ENCODE measurements around the gene JPH3.

The JPH3 gene

GRCh38 chr16:87600246-87600645 is 2.1 kb upstream of the JPH3 start:
- ChIA-PET POLR2A (interaction anchor here (1.1 kb wide), 1 partner anchor 18 kb away, joined by 3 read pairs; no protein-coding TSS in a partner anchor), CTCF (interaction anchor here (1.3 kb wide), 1 partner anchor 36 kb away, joined by 5 read pairs; no protein-coding TSS in a partner anchor)
- DNase-seq (ENCODE audit: extremely low spot score), result no peak
- TF ChIP-seq BHLHE40 (IDR thresholded peaks at IDR 0.05; ENCODE audit: borderline replicate concordance) (no peak), L3MBTL2 (conservative IDR thresholded peaks at IDR 0.05) (no peak), ZNF384 (IDR thresholded peaks at IDR 0.05) (no peak), FOXA1 (IDR thresholded peaks at IDR 0.05) (no peak), ARNT (IDR thresholded peaks at IDR 0.05) (no peak), TARDBP (IDR thresholded peaks at IDR 0.05) (no peak), ELF4 (IDR thresholded peaks at IDR 0.05) (no peak), NFRKB (IDR thresholded peaks at IDR 0.05) (no peak), HDGF (IDR thresholded peaks at IDR 0.05; ENCODE audit: borderline replicate concordance) (no peak), SP1 (IDR thresholded peaks at IDR 0.05) (no peak), FOXM1 (IDR thresholded peaks at IDR 0.05; ENCODE audit: borderline replicate concordance) (no peak), CTBP1 (IDR thresholded peaks at IDR 0.05; ENCODE audit: borderline replicate concordance) (no peak), FOXK2 (IDR thresholded peaks at IDR 0.05) (no peak), LEF1 (IDR thresholded peaks at IDR 0.05; ENCODE audit: borderline replicate concordance) (no peak), SUZ12 (IDR thresholded peaks at IDR 0.05) (no peak)
- TF ChIP-seq, protein P1, sequence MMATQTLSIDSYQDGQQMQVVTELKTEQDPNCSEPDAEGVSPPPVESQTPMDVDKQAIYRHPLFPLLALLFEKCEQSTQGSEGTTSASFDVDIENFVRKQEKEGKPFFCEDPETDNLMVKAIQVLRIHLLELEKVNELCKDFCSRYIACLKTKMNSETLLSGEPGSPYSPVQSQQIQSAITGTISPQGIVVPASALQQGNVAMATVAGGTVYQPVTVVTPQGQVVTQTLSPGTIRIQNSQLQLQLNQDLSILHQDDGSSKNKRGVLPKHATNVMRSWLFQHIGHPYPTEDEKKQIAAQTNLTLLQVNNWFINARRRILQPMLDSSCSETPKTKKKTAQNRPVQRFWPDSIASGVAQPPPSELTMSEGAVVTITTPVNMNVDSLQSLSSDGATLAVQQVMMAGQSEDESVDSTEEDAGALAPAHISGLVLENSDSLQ (IDR thresholded peaks at IDR 0.05), result no peak

- DNase-seq (ENCODE audit: extremely low spot score), result no peak
- POLR2A ChIA-PET, result interaction anchor here (1.1 kb wide), 1 partner anchor 19 kb away, joined by 3 read pairs; no protein-coding TSS in a partner anchor
- CTCF ChIA-PET, result interaction anchor here (1.0 to 1.5 kb wide), 2 partner anchors 30 to 177 kb away, joined by 3 to 4 read pairs; no protein-coding TSS in a partner anchor
- no peak for TF ChIP-seq TARDBP (IDR thresholded peaks at IDR 0.05)
- TF ChIP-seq HDGF (IDR thresholded peaks at IDR 0.05; ENCODE audit: borderline replicate concordance), result no peak
- TF ChIP-seq LEF1 (IDR thresholded peaks at IDR 0.05; ENCODE audit: borderline replicate concordance), result no peak
- TF ChIP-seq FOXM1 (IDR thresholded peaks at IDR 0.05; ENCODE audit: borderline replicate concordance), result no peak
- no peak for TF ChIP-seq L3MBTL2 (conservative IDR thresholded peaks at IDR 0.05)
- no peak for TF ChIP-seq SUZ12 (IDR thresholded peaks at IDR 0.05)
- TF ChIP-seq FOXA1 (IDR thresholded peaks at IDR 0.05), result no peak
- no peak for TF ChIP-seq BHLHE40 (IDR thresholded peaks at IDR 0.05; ENCODE audit: borderline replicate concordance)
- TF ChIP-seq ARNT (IDR thresholded peaks at IDR 0.05), result no peak
- no peak for TF ChIP-seq ELF4 (IDR thresholded peaks at IDR 0.05)
- TF ChIP-seq ZNF384 (IDR thresholded peaks at IDR 0.05), result no peak
- TF ChIP-seq CTBP1 (IDR thresholded peaks at IDR 0.05; ENCODE audit: borderline replicate concordance), result no peak
- TF ChIP-seq SP1 (IDR thresholded peaks at IDR 0.05), result no peak
- no peak for TF ChIP-seq FOXK2 (IDR thresholded peaks at IDR 0.05)
- no peak for TF ChIP-seq NFRKB (IDR thresholded peaks at IDR 0.05)
- TF ChIP-seq, protein P1 (IDR thresholded peaks at IDR 0.05), result no peak
Measured at GRCh38 chr16:87601401-87601981, 817 bp upstream of the JPH3 start.

- TF ChIP-seq NFRKB (IDR thresholded peaks at IDR 0.05), result no peak
- TF ChIP-seq ARNT (IDR thresholded peaks at IDR 0.05), result no peak
- TF ChIP-seq L3MBTL2 (conservative IDR thresholded peaks at IDR 0.05), result peak; percentile 49; the same call in 1 of the 2 replicates
- ChIA-PET POLR2A (interaction anchor here (1.0 kb wide), 1 partner anchor 57 kb away, joined by 3 read pairs; no protein-coding TSS in a partner anchor), CTCF (no interaction called here)
- DNase-seq (ENCODE audit: extremely low spot score), result peak; percentile 60
Measured at GRCh38 chr16:87602821-87603683, 744 bp downstream of the JPH3 start.

GRCh38 chr16:87603684-87604633 is 1.7 kb downstream of the JPH3 start:
- ChIA-PET CTCF (no interaction called here), POLR2A (interaction anchor here (1.0 kb wide), 1 partner anchor 56 kb away, joined by 3 read pairs; no protein-coding TSS in a partner anchor)
- DNase-seq (ENCODE audit: extremely low spot score), result no peak
- TF ChIP-seq HDGF (IDR thresholded peaks at IDR 0.05; ENCODE audit: borderline replicate concordance) (no peak), ARNT (IDR thresholded peaks at IDR 0.05) (no peak), L3MBTL2 (conservative IDR thresholded peaks at IDR 0.05) (no peak), ZNF384 (IDR thresholded peaks at IDR 0.05) (no peak), ELF4 (IDR thresholded peaks at IDR 0.05) (no peak), FOXA1 (IDR thresholded peaks at IDR 0.05) (no peak), NFRKB (IDR thresholded peaks at IDR 0.05) (no peak), FOXM1 (IDR thresholded peaks at IDR 0.05; ENCODE audit: borderline replicate concordance) (no peak), SUZ12 (IDR thresholded peaks at IDR 0.05) (no peak)
- TF ChIP-seq, protein P1 (IDR thresholded peaks at IDR 0.05), result no peak

DNA sequence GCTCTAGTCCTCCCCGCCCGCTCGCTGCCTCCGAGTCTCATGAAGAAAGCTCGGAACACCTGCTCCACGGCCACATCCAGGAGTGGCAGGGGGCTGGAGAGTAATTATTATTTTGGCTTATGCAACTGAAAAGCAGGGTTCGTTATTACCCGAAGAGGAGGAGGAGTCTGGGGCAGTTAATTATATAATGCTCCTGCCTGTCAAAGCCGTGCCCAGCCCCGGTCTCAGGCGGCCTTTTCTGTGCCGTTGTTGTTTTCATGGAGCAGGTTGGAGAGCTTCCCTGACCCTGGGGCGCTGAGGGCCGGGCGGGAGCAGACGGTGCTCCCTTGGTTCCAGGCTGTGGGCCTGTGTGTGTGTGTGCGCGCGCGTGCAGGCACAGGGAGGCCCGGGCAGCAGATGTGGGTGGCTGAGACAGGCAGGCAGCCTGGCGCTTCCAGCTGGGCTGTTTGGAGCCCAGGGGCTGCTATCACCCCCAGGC is 2.4 kb downstream of the JPH3 start:
- no peak for TF ChIP-seq TARDBP (IDR thresholded peaks at IDR 0.05)
- TF ChIP-seq NFRKB (IDR thresholded peaks at IDR 0.05), result no peak
- TF ChIP-seq CTBP1 (IDR thresholded peaks at IDR 0.05; ENCODE audit: borderline replicate concordance), result no peak
- TF ChIP-seq, protein P1 (IDR thresholded peaks at IDR 0.05), result no peak
- no peak for TF ChIP-seq FOXM1 (IDR thresholded peaks at IDR 0.05; ENCODE audit: borderline replicate concordance)
- TF ChIP-seq HDGF (IDR thresholded peaks at IDR 0.05; ENCODE audit: borderline replicate concordance), result no peak
- ChIA-PET CTCF (no interaction called here), POLR2A (no interaction called here)
- no peak for DNase-seq (ENCODE audit: extremely low spot score)

All from HEK293T (cell line).